ENCODE measurements around the gene BRME1. TPM values are rescaled to one million over a fixed set of nuclear protein-coding genes. Genes with fewer than 3 reads are reported as not detected.

The BRME1 gene
- total RNA-seq, 1 donor from 2014 or later = 1.6 TPM

DNA sequence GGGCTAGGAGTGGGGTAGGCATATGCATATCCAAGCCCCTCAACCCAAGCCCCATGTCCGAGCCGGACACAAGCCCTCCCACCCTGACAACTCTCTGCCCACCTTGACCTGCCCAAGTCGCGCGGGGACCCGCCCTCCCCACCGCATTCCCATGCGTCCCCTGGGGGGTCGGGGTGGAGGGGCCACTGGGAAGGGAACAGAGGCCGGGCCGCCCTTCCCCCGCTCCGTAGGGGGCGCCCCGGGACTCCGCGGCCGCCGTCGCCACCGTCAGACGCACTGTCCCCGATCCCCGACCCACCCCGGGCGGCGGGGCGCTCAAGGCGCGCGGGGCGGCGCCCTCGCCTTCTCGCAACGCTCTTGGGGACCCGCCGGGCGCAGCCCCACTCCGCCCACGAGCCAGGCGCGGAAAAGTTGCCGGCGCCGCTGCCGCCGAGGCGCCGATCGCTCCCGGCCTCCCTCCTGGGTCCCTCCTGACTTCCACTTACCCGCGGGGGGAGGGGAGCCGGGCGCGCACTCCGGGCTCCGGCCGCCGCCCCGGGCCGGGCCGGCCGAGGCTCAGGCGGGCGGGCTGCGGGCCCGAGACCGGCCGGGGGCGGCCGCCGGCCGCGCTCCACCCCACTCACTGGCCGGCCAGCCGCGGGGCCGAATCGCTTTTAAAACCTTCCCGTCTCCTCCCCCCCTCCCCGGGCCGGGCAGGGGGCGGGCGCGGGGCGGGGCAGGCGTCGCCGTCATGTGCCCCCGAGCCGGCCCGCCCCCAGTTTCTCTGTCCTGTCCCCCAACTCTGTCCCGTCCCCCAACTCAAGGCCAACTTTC is 63.4 kb downstream of the BRME1 start:
- H3K4me3 ChIP-seq (ENCODE audit: low read length in 3 of 3) = peak overlapping the region; percentile 77 to 94 (median 88)
- H3K9me3 ChIP-seq (ENCODE audit: control insufficient read depth in 3 of 3, low read length in 3 of 3) = no peaks in the 10 kb centered on the region
- H3K9ac ChIP-seq (ENCODE audit: low read depth in 1 of 3, low read length in 3 of 3) = peak overlapping the region; percentile 95 to 100 (median 98)
- no peaks in the 10 kb centered on the region for H3K27me3 ChIP-seq (ENCODE audit: control insufficient read depth in 3 of 3, insufficient read depth in 3 of 3, low read length in 3 of 3)
- peak overlapping the region; percentile 96 for H3K27ac ChIP-seq (ENCODE audit: low read depth, low read length)
- peaks cover 45 to 54% (median 47%) of the 10 kb centered on the region in 3 donors for H3K4me1 ChIP-seq (ENCODE audit: control insufficient read depth in 3 of 3, insufficient read depth in 3 of 3, low read length in 3 of 3)
- H3K36me3 ChIP-seq (ENCODE audit: control insufficient read depth in 3 of 3, insufficient read depth in 3 of 3, low read length in 3 of 3) = peaks cover 0 to 6% (median 6%) of the 10 kb centered on the region in 3 donors

GRCh38 chr19:13841962-13842290 is 64.0 kb downstream of the BRME1 start:
- peak overlapping the region; percentile 83 to 100 (median 98) for H3K9ac ChIP-seq (ENCODE audit: low read depth in 1 of 3, low read length in 3 of 3)
- H3K36me3 ChIP-seq (ENCODE audit: control insufficient read depth in 3 of 3, insufficient read depth in 3 of 3, low read length in 3 of 3) = peaks cover 0 to 7% (median 6%) of the 10 kb centered on the region in 3 donors
- H3K9me3 ChIP-seq (ENCODE audit: control insufficient read depth in 3 of 3, low read length in 3 of 3) = no peaks in the 10 kb centered on the region
- peak overlapping the region; percentile 96 for H3K27ac ChIP-seq (ENCODE audit: low read depth, low read length)
- peak overlapping the region; percentile 77 to 94 (median 88) for H3K4me3 ChIP-seq (ENCODE audit: low read length in 3 of 3)
- peaks cover 49 to 57% (median 50%) of the 10 kb centered on the region in 3 donors for H3K4me1 ChIP-seq (ENCODE audit: control insufficient read depth in 3 of 3, insufficient read depth in 3 of 3, low read length in 3 of 3)
- no peaks in the 10 kb centered on the region for H3K27me3 ChIP-seq (ENCODE audit: control insufficient read depth in 3 of 3, insufficient read depth in 3 of 3, low read length in 3 of 3)

GRCh38 chr19:13841086-13841961 is 64.6 kb downstream of the BRME1 start:
- no peaks in the 10 kb centered on the region for H3K9me3 ChIP-seq (ENCODE audit: control insufficient read depth in 3 of 3, low read length in 3 of 3)
- peak overlapping the region; percentile 83 to 100 (median 98) for H3K9ac ChIP-seq (ENCODE audit: low read depth in 1 of 3, low read length in 3 of 3)
- H3K36me3 ChIP-seq (ENCODE audit: control insufficient read depth in 3 of 3, insufficient read depth in 3 of 3, low read length in 3 of 3) = peaks cover 5 to 12% (median 7%) of the 10 kb centered on the region in 3 donors
- no peaks in the 10 kb centered on the region for H3K27me3 ChIP-seq (ENCODE audit: control insufficient read depth in 3 of 3, insufficient read depth in 3 of 3, low read length in 3 of 3)
- H3K27ac ChIP-seq (ENCODE audit: low read depth, low read length) = peak overlapping the region; percentile 96
- peaks cover 49 to 57% (median 50%) of the 10 kb centered on the region in 3 donors for H3K4me1 ChIP-seq (ENCODE audit: control insufficient read depth in 3 of 3, insufficient read depth in 3 of 3, low read length in 3 of 3)
- H3K4me3 ChIP-seq (ENCODE audit: low read length in 3 of 3) = peak overlapping the region; percentile 77 to 94 (median 88)

DNA sequence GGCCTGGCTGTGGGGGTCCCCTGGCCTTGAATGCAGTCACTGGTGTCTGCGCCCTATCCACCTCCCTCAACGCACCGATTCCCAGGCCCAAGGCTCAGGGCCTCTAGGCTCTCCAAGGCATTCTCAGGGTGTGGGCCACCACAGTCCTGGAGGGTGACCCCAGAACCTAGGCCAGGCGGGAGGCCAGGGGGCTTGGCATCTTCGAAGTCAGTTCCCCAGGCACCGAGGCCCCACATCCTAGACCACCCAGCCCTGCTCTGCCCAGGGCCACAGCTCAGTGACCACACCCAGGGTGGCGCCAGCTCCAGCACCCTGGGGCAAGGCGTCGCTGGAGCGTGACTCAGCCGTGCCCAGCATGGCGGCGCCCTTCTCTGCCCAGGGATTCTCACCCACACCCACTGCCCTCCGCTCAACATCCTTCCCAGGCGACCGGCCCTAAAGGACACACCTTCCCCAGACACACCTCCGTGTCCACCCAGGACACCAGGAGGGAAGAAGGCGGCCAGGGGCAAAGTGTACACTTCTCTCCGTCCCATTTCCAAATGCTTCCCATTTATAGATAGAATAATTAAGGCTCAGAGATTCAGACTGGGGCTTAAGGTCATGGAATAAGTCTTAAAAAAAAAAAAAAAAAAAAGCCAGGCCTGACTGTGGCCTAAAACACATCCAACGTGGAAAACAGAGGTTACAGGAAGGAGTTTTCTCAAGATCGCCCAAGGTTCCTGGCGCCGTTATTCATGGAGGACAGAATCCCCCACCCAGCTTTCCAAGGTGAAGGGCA is 65.4 kb downstream of the BRME1 start:
- Histone ChIP-seq H3K4me1 (ENCODE audit: control insufficient read depth in 3 of 3, insufficient read depth in 3 of 3, low read length in 3 of 3) (peaks cover 56 to 62% (median 56%) of the 10 kb centered on the region in 3 donors), H3K27ac (ENCODE audit: low read depth, low read length) (peak overlapping the region; percentile 96), H3K36me3 (ENCODE audit: control insufficient read depth in 3 of 3, insufficient read depth in 3 of 3, low read length in 3 of 3) (peaks cover 9 to 20% (median 11%) of the 10 kb centered on the region in 3 donors)

GRCh38 chr19:13839938-13840304 is 66.0 kb downstream of the BRME1 start:
- H3K4me3 ChIP-seq (ENCODE audit: low read length in 3 of 3) = peak overlapping the region; percentile 77 to 94 (median 88)
- peaks cover 9 to 21% (median 11%) of the 10 kb centered on the region in 3 donors for H3K36me3 ChIP-seq (ENCODE audit: control insufficient read depth in 3 of 3, insufficient read depth in 3 of 3, low read length in 3 of 3)
- H3K9me3 ChIP-seq (ENCODE audit: control insufficient read depth in 3 of 3, low read length in 3 of 3) = no peaks in the 10 kb centered on the region
- peak overlapping the region; percentile 83 to 100 (median 98) for H3K9ac ChIP-seq (ENCODE audit: low read depth in 1 of 3, low read length in 3 of 3)
- peak overlapping the region; percentile 96 for H3K27ac ChIP-seq (ENCODE audit: low read depth, low read length)
- H3K27me3 ChIP-seq (ENCODE audit: control insufficient read depth in 3 of 3, insufficient read depth in 3 of 3, low read length in 3 of 3) = no peaks in the 10 kb centered on the region
- peaks cover 58 to 65% (median 58%) of the 10 kb centered on the region in 3 donors for H3K4me1 ChIP-seq (ENCODE audit: control insufficient read depth in 3 of 3, insufficient read depth in 3 of 3, low read length in 3 of 3)

More for the DNA sequence above, 65.4 kb downstream of the BRME1 start:
- Histone ChIP-seq H3K9me3 (ENCODE audit: control insufficient read depth in 3 of 3, low read length in 3 of 3) (no peaks in the 10 kb centered on the region), H3K9ac (ENCODE audit: low read depth in 1 of 3, low read length in 3 of 3) (peak overlapping the region; percentile 83 to 100 (median 98)), H3K4me3 (ENCODE audit: low read length in 3 of 3) (peak overlapping the region; percentile 77 to 94 (median 88)), H3K27me3 (ENCODE audit: control insufficient read depth in 3 of 3, insufficient read depth in 3 of 3, low read length in 3 of 3) (no peaks in the 10 kb centered on the region)

- peaks cover 62 to 71% (median 64%) of the 10 kb centered on the region in 3 donors for H3K4me1 ChIP-seq (ENCODE audit: control insufficient read depth in 3 of 3, insufficient read depth in 3 of 3, low read length in 3 of 3)
These were observed 66.6 kb downstream of the BRME1 start for GRCh38 chr19:13839130-13839937.

GRCh38 chr19:13838435-13839129 is 67.3 kb downstream of the BRME1 start:
- H3K9ac ChIP-seq (ENCODE audit: low read depth in 1 of 3, low read length in 3 of 3) = peak overlapping the region; percentile 83 to 100 (median 98)
- peaks cover 65 to 75% (median 68%) of the 10 kb centered on the region in 3 donors for H3K4me1 ChIP-seq (ENCODE audit: control insufficient read depth in 3 of 3, insufficient read depth in 3 of 3, low read length in 3 of 3)
- H3K4me3 ChIP-seq (ENCODE audit: low read length in 3 of 3) = peak overlapping the region; percentile 75 to 94 (median 77)

More at GRCh38 chr19:13839130-13839937, 66.6 kb downstream of the BRME1 start:
- H3K27me3 ChIP-seq (ENCODE audit: control insufficient read depth in 3 of 3, insufficient read depth in 3 of 3, low read length in 3 of 3) = no peaks in the 10 kb centered on the region
- H3K9me3 ChIP-seq (ENCODE audit: control insufficient read depth in 3 of 3, low read length in 3 of 3) = no peaks in the 10 kb centered on the region
- peak overlapping the region; percentile 83 to 100 (median 98) for H3K9ac ChIP-seq (ENCODE audit: low read depth in 1 of 3, low read length in 3 of 3)
- H3K27ac ChIP-seq (ENCODE audit: low read depth, low read length) = peak overlapping the region; percentile 96
- H3K4me3 ChIP-seq (ENCODE audit: low read length in 3 of 3) = peak overlapping the region; percentile 77 to 94 (median 88)
- peaks cover 13 to 25% (median 15%) of the 10 kb centered on the region in 3 donors for H3K36me3 ChIP-seq (ENCODE audit: control insufficient read depth in 3 of 3, insufficient read depth in 3 of 3, low read length in 3 of 3)

DNA sequence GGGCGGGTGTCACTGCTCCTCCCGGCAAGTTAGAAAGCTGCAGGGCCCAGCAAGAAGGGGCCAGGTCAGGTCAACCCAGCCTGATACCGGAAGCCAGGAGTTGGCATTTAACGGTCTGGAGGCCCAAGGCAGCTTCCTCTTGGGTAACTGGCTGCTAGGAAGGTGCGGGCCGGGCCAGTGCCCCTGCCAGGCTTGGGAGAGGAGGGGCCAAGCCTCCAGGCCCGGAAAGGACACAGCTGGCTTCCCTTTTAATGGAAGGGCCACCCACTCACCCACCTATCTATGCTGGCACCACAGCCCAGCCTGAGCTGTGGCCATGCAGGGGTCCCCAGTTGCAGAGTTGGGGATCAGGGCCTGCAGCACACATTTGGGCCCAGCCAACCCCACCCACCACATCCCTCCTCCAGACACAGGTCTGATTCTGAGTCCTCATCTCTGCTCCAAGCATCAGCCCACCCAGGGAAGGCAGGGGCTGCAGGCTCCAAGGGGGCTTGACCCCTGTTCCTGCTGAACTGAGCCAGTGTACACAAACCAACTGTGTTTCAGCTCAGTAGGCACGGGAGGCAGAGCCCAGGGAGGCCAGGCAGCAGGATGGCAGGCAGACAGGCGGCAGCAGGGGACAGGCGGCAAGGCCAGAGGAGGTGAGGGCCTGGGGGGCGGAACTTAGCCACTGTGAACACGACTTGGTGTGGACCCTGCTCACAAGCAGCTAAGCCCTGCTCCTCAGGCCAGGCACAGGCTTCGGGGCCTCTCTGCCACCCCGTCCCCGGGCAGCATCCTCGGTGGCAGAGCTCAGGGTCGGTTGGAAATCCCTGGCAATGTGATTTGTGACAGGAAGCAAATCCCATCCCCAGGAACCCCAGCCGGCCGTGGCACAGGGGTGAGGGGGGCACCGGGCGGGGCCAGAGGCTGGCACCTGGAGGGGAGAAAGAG is 69.9 kb downstream of the BRME1 start:
- Histone ChIP-seq H3K9me3 (ENCODE audit: control insufficient read depth in 3 of 3, low read length in 3 of 3) (no peaks in the 10 kb centered on the region), H3K4me1 (ENCODE audit: control insufficient read depth in 3 of 3, insufficient read depth in 3 of 3, low read length in 3 of 3) (peaks cover 63 to 68% (median 66%) of the 10 kb centered on the region in 3 donors), H3K36me3 (ENCODE audit: control insufficient read depth in 3 of 3, insufficient read depth in 3 of 3, low read length in 3 of 3) (peaks cover 19 to 28% (median 20%) of the 10 kb centered on the region in 3 donors), H3K27me3 (ENCODE audit: control insufficient read depth in 3 of 3, insufficient read depth in 3 of 3, low read length in 3 of 3) (no peaks in the 10 kb centered on the region), H3K27ac (ENCODE audit: low read depth, low read length) (peak overlapping the region; percentile 96), H3K4me3 (ENCODE audit: low read length in 3 of 3) (peak overlapping the region; percentile 23 to 67 (median 49)), H3K9ac (ENCODE audit: low read depth in 1 of 3, low read length in 3 of 3) (peak overlapping the region; percentile 56 to 76 (median 72))

More at GRCh38 chr19:13838435-13839129, 67.3 kb downstream of the BRME1 start:
- no peaks in the 10 kb centered on the region for H3K27me3 ChIP-seq (ENCODE audit: control insufficient read depth in 3 of 3, insufficient read depth in 3 of 3, low read length in 3 of 3)
- peak overlapping the region; percentile 96 for H3K27ac ChIP-seq (ENCODE audit: low read depth, low read length)
- H3K9me3 ChIP-seq (ENCODE audit: control insufficient read depth in 3 of 3, low read length in 3 of 3) = no peaks in the 10 kb centered on the region
- H3K36me3 ChIP-seq (ENCODE audit: control insufficient read depth in 3 of 3, insufficient read depth in 3 of 3, low read length in 3 of 3) = peaks cover 16 to 30% (median 19%) of the 10 kb centered on the region in 3 donors

Data from skeletal muscle tissue (tissue), 4 donors.